NCI-H2029 treated with DMSO at 0.1 percent for 48 hours (cell line): ENCODE data around the gene NME7.

Experiments
- DNase-seq: peaks from one replicate; lab custom pipeline; 2025; lab: John Stamatoyannopoulos, UW

Gene NME7

GRCh38 chr1:169151338-169151837 is 216.2 kb downstream of the NME7 start:
- DNase-seq: no peak

DNA sequence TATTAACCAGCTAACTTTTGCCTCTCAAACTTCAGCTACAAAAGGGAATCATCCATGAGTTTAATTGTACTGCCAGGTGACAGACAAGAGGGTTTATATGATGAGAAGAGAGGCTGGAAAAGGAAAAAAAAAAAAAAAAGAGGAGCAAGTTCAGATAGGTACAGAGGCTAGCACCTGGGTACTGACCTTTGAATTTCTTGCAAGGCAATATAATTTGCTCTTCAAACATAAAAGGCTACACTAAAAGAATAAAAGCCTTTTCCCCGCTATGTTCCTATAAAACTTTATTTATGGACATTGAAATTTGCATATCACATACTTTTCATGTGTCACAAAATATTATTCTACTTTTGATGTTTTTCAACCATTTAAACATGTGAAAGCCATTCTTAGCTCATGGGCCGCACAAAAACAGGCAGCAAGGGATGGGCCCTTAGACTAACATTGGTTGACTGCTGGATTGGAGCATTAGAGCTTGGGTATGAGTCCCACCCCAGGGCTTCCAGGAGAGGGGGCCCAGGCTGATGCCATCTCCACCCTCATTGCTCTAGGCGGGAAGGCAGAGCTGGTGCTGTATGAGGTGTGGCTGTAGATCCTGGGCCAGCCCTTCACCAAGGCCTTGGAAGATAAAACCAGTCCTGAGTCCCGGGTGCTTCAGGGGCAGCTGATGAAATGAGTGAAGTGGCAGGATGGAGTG is 216.8 kb downstream of the NME7 start:
- no peak for DNase-seq

GRCh38 chr1:169149555-169150286 is 217.9 kb downstream of the NME7 start:
- DNase-seq: no peak

DNA sequence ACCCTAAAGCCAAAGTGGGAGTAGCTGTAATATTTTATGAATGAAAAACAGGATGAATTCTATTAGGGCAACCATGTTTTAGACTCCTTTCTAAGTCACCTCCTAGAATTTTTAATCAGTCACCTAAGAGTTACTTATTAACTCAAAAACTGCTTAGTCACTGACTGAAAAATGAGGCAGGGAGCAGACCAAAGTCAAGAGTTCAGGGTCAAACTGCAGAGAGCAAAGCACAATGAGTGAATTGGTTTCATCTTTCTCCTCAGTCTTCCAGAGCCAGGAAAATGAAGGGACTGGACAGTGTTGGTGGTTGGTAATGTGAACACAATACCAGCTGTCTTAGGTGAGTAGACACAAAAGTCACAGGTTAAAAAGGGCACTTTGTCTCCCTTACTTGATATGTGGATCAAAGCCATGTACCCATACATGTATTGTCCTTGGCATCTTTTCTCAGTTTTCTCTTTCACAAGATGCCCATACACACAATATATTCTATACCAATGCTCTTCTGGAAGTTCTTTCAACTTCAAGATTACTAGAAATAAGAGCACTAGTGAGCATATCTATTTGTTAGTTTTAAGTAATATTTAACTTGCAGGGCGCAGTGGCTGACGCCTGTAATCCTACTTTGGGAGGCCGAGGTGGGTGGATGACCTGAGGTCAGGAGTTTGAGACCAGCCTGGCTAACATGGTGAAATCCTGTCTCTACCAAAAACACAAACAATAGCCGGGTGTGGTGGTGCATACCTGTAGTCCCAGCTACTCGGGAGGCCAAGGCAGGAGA is 218.9 kb downstream of the NME7 start:
- no peak for DNase-seq

GRCh38 chr1:169146576-169147214 is 220.9 kb downstream of the NME7 start:
- no peak for DNase-seq

- DNase-seq: no peak
Observed at GRCh38 chr1:169144941-169145626, 222.5 kb downstream of the NME7 start.

GRCh38 chr1:169143984-169144383 is 223.6 kb downstream of the NME7 start:
- no peak for DNase-seq

- no peak for DNase-seq
Observed at GRCh38 chr1:169143346-169143745, 224.3 kb downstream of the NME7 start.

- no peak for DNase-seq
Observed at GRCh38 chr1:169142129-169142528, 225.5 kb downstream of the NME7 start.

DNA sequence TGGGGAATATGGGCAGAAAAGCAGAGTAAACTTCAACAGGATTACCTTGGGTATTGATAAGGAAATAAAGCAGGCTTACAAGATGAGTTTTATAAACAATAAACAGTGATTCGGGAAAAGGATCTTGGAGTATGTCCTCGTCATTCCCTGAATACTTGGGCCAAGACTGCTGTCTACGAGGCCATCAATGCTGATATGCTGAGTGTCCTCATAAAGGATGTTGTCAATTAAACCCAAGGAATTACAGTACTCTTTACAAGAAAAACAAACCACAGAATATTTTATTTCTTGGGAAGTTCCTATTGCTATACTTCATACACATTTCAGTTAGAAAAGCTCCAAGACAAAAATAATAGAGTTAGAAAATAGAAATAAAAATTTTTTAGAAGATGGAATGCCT is 226.2 kb downstream of the NME7 start:
- no peak for DNase-seq

DNA sequence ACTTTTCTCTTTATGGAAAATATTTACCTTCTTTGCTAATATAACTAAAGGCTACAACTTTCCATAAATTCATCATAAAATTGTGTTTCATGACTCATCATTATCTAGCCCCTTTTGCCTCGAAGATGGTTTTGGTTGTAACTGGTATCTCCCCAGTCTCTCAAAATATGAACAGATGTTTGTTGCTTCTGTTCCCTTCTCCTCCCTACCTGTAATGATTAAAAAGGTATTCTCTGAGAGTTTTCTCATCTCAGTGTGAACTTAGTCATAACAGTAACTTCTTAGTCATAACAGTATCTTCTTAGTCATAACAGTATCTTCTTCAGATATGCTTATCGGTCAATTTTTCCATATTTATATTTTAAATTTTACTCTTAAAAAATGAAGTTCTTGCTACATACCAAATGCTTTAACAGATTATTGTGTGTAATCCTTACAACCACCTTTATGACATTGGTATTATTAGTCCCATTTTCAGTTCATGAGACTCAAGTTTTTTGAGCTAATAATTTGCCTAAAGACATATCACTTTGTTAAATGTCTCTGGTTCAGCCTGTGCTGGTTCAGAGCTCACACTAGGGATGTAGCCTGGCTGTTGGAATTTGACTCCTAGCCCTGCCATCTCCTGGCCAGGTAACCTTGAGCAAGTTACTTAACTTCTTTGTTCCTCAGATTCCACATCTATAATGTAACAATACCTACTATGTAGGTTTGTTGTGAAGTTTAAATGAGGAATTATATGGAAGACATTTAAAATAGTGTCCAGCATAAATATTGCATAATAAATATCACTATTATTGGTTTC is 228.5 kb downstream of the NME7 start:
- DNase-seq: no peak

- DNase-seq: no peak
Observed at GRCh38 chr1:169137357-169137756, 230.2 kb downstream of the NME7 start.

GRCh38 chr1:169133801-169134502 is 233.6 kb downstream of the NME7 start:
- no peak for DNase-seq

DNA sequence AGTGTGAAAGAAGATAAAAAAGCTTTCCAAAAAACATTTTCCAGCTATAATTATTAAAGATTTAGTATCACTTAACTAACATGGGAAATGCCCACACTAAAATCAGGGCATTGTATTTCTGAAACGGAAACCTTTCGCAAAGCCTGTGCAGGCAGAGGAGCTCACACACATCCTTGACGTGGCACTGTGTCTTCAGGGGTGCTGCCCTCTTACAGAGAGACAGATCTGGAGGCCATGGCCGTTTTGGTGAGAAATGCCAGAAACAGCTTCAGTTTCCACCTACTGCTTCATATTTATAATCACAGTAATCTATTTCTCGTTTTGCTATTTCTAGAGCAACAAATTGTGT is 234.4 kb downstream of the NME7 start:
- DNase-seq: no peak

GRCh38 chr1:169132512-169133227 is 234.9 kb downstream of the NME7 start:
- no peak for DNase-seq

- DNase-seq: no peak
Observed at GRCh38 chr1:169130683-169131082, 236.9 kb downstream of the NME7 start.

DNA sequence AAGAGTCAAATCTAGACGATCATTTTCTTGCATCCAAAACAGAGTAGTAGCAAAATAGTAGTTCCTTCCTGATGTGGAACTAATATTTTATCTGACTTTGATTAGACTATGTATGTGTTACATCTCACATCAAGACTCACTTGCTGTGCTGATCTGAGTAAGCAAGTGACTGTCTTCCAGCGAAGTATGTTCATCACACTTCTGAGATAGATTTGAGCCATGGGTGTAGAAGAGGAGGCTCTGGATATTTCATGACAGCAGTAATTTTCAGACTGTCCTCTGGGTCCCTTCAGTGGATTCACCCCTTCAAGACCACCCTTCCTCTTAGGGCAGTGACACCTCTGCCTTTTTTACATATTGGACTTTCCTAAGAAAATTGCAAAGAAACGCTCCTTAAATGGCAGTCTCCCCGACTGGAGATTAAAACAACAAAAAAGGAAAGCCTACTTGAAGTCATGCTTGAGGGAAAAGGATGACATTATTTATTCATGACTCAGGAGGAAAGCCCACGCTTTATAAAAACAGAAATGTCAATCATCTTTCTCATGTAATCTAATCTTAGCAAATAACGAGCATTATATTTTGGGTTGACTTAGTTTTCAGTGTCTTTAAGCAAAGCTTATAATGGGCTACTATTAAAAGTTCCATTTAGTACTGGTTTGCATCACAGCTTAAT is 238.3 kb downstream of the NME7 start:
- no peak for DNase-seq

GRCh38 chr1:169128562-169128961 is 239.0 kb downstream of the NME7 start:
- DNase-seq: no peak

DNA sequence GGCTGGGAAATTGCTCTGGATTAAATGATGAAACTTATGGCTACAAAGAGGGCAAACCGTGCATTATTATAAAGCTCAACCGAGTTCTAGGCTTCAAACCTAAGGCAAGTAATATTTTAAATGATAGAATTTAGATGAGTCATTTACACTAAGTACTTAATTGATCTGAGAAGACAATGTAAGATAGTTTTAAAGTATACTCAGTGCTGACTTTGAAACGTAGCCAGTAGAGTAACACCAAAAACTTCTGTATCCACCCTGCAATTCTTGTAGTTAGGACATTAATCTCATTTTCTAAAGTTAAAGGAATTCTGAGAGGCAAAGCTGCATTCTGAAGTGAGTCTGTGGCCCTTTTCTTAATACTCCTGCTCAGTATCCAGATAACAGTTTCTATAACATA is 240.3 kb downstream of the NME7 start:
- DNase-seq: no peak
